Spleen (tissue), 11 donors: Measurements from ENCODE around the gene PALLD. TPM values are rescaled to one million over a fixed set of nuclear protein-coding genes. Genes with fewer than 3 reads are reported as not detected.
A peak's percentile ranks its signal among the peaks of the same experiment; 100 is the strongest.

Source experiments
- DNase-seq: peaks from one replicate; pipeline ENCODE4 v3.0.0-alpha.2; 2020
- H3K27ac ChIP-seq, 8 donors: fragments of 200-600 bp; sonication (generic) in 7 of 8; 1 replicate in 4 of 8; 2 replicates in 4 of 8; pipeline versions ENCODE4 v1.5.0 to v1.8.0; 2016 to 2021; ENCODE audit warnings: inconsistent platforms in 4 of 8, mild to moderate bottlenecking in 4 of 8, moderate library complexity in 1 of 8
- H3K27me3 ChIP-seq, 7 donors: fragments of 200-600 bp; sonication (generic) in 6 of 7; replicated peaks in 1 of 7; 1 replicate in 4 of 7; 2 replicates in 3 of 7; pipeline versions ENCODE4 v1.5.0 to v1.8.0; 2016 to 2021; ENCODE audit warnings: inconsistent platforms in 3 of 7, mild to moderate bottlenecking in 1 of 7
- H3K36me3 ChIP-seq, 6 donors: fragments of 200-600 bp; sonication (generic) in 5 of 6; 1 replicate in 4 of 6; 2 replicates in 2 of 6; pipeline versions ENCODE4 v1.5.0 to v1.8.0; 2016 to 2021; ENCODE audit warnings: inconsistent platforms in 2 of 6
- H3K4me1 ChIP-seq, 6 donors: fragments of 200-600 bp; sonication (generic) in 5 of 6; 1 replicate in 3 of 6; 2 replicates in 3 of 6; pipeline versions ENCODE4 v1.5.0 to v1.8.0; 2016 to 2021; ENCODE audit warnings: inconsistent platforms in 3 of 6
- H3K4me3 ChIP-seq, 8 donors: fragments of 200-600 bp; sonication (generic) in 7 of 8; 1 replicate in 4 of 8; 2 replicates in 4 of 8; pipeline versions ENCODE4 v1.5.0 to v1.8.0; 2016 to 2021; ENCODE audit warnings: inconsistent platforms in 4 of 8, mild to moderate bottlenecking in 4 of 8, moderate library complexity in 2 of 8
- H3K9me3 ChIP-seq, 8 donors: fragments of 200-600 bp; sonication (generic) in 7 of 8; 1 replicate in 4 of 8; 2 replicates in 4 of 8; pipeline versions ENCODE4 v1.5.0 to v1.8.0; 2016 to 2021; ENCODE audit warnings: inconsistent platforms in 4 of 8
- CTCF ChIP-seq, 11 experiments: fragments of 200-600 bp in 7 of 11; fragments of 450-650 bp in 4 of 11; sonication (generic) in 4 of 11; IDR thresholded peaks in 8 of 11; conservative IDR thresholded peaks in 3 of 11; 1 replicate in 7 of 11; 2 replicates in 4 of 11; pipeline versions ENCODE4 v1.4.0 to v1.8.0; 2016 to 2021; ENCODE audit warnings: antibody characterized with exemption in 11 of 11, inconsistent platforms in 4 of 11, mild to moderate bottlenecking in 1 of 11
- POLR2A ChIP-seq, 3 donors: fragments of 450-650 bp; IDR thresholded peaks; one replicate each; pipeline ENCODE4 v1.5.1; 2017; ENCODE audit warnings: antibody characterized with exemption in 3 of 3, mild to moderate bottlenecking in 1 of 3
- POLR2AphosphoS5 ChIP-seq, 3 donors: sonication (generic); formaldehyde crosslinking; IDR thresholded peaks; one replicate each; pipeline ENCODE4 v1.5.1; 2017; ENCODE audit warnings: antibody characterized with exemption in 3 of 3
- WGBS, 5 donors: extraction: QIAGEN DNeasy Blood & Tissue Kit in 3 of 5; methylation state at CpG; one replicate each; pipeline versions ENCODE4 v1.1.5 to v1.1.7; 2013 to 2018; 5-methylcytosine and 5-hydroxymethylcytosine counted together
- intact Hi-C: fragments of 100-400 bp; cut with DNase I; formaldehyde crosslinking; loops from one replicate; pipeline ENCODE4 v1.15.0; 2023; ENCODE audit warnings: low total_unique reads
- polyA plus RNA-seq, 3 donors: library from polyadenylated mRNA; stranded (reverse); fragments of 200-250 nt; gene quantifications; one replicate each; pipeline ENCODE4 v1.2.1, GENCODE V29; 2013
- total RNA-seq, 7 donors: library from RNA; depleted of rRNA in 3 of 7; stranded (reverse); fragments of >200 nt in 3 of 7; fragmentation: NEBNext Ultra II Directional in 4 of 7; extraction: Animal tissue kit (Norgen Biotek cat#: 25700) in 4 of 7; gene quantifications; one replicate each; pipeline versions ENCODE4 v1.1.0 to v1.2.1, GENCODE V29; 2016 to 2021
- donor health status: healthy with polysubstance abuse.
- donor health status: DM: no; HTN: no; CAD: no; lungs with moderate emphysema.
- donor health status: DM: no; HTN: no; CAD: no.
- donor health status: Bipolar disorder and iron deficiency.
- donor health status: healthy.
- donor health status: DM: no; HTN: no; CAD: no.
- donor health status: DM: yes; HTN: yes; CAD: no.

PALLD gene
- total and polyA plus RNA-seq, 10 donors = 24.3 to 228 (median 142) TPM

GRCh38 chr4:168514249-168514852, 17.5 kb downstream of the PALLD start:
- H3K4me3 ChIP-seq = no peak overlapping the region
- H3K27me3 ChIP-seq = no peaks in the 10 kb centered on the region
- H3K4me1 ChIP-seq = peaks cover 0 to 13% (median 4%) of the 10 kb centered on the region in 6 donors
- H3K27ac ChIP-seq = no peak overlapping the region
- no peak for DNase-seq
- H3K9me3 ChIP-seq = no peaks in the 10 kb centered on the region
- intact Hi-C loops = no loop called here
- WGBS, 5 donors = 16 to 33% (median 20%) methylated on average over 3 of the region's 3 CpGs
- H3K36me3 ChIP-seq = no peaks in the 10 kb centered on the region
- TF ChIP-seq CTCF (IDR thresholded peaks at IDR 0.05 in 8 of 11, conservative IDR thresholded peaks at IDR 0.05 in 3 of 11) (peak in 6 of 11 experiments; percentile 20 to 52 (median 45)), POLR2AphosphoS5 (IDR thresholded peaks at IDR 0.05) (no peak)

GRCh38 chr4:168515222-168516011, 18.6 kb downstream of the PALLD start:
- Histone ChIP-seq H3K4me3 (no peak overlapping the region), H3K9me3 (no peaks in the 10 kb centered on the region), H3K27ac (no peak overlapping the region), H3K4me1 (peaks cover 0 to 13% (median 4%) of the 10 kb centered on the region in 6 donors), H3K27me3 (no peaks in the 10 kb centered on the region), H3K36me3 (no peaks in the 10 kb centered on the region)
- intact Hi-C loops = no loop called here
- 75 to 95% (median 88%) methylated on average over 5 of the region's 5 CpGs for WGBS, 5 donors
- no peak for DNase-seq
- TF ChIP-seq POLR2AphosphoS5 (IDR thresholded peaks at IDR 0.05) (no peak), POLR2A (IDR thresholded peaks at IDR 0.05) (no peak), CTCF (IDR thresholded peaks at IDR 0.05 in 8 of 11, conservative IDR thresholded peaks at IDR 0.05 in 3 of 11) (no peak)

GRCh38 chr4:168516841-168517240, 20.0 kb downstream of the PALLD start:
- TF ChIP-seq POLR2A (IDR thresholded peaks at IDR 0.05) (no peak), CTCF (IDR thresholded peaks at IDR 0.05 in 8 of 11, conservative IDR thresholded peaks at IDR 0.05 in 3 of 11) (no peak), POLR2AphosphoS5 (IDR thresholded peaks at IDR 0.05) (no peak)
- peaks cover 0 to 13% (median 4%) of the 10 kb centered on the region in 6 donors for H3K4me1 ChIP-seq
- H3K9me3 ChIP-seq = no peaks in the 10 kb centered on the region
- no peaks in the 10 kb centered on the region for H3K27me3 ChIP-seq
- H3K4me3 ChIP-seq = no peak overlapping the region
- DNase-seq = no peak
- 79 to 93% (median 86%) methylated on average over 2 of the region's 2 CpGs for WGBS, 5 donors
- intact Hi-C loops = no loop called here
- H3K36me3 ChIP-seq = no peaks in the 10 kb centered on the region
- H3K27ac ChIP-seq = no peak overlapping the region

GRCh38 chr4:168519576-168519975, 22.7 kb downstream of the PALLD start:
- intact Hi-C loops = no loop called here
- H3K27ac ChIP-seq = no peak overlapping the region
- no peak for TF ChIP-seq POLR2AphosphoS5 (IDR thresholded peaks at IDR 0.05)
- TF ChIP-seq POLR2A (IDR thresholded peaks at IDR 0.05) = no peak
- TF ChIP-seq CTCF (IDR thresholded peaks at IDR 0.05 in 8 of 11, conservative IDR thresholded peaks at IDR 0.05 in 3 of 11) = no peak
- H3K9me3 ChIP-seq = no peaks in the 10 kb centered on the region
- H3K27me3 ChIP-seq = no peaks in the 10 kb centered on the region
- WGBS, 5 donors = 94 to 100% (median 96%) methylated on average over 1 of the region's 1 CpG
- H3K36me3 ChIP-seq = no peaks in the 10 kb centered on the region
- DNase-seq = no peak
- peaks cover 0 to 2% (median 0%) of the 10 kb centered on the region in 6 donors for H3K4me1 ChIP-seq
- H3K4me3 ChIP-seq = no peak overlapping the region
